Neural cell (in vitro differentiated cells): ENCODE data around the gene ITGB5. TPM values are rescaled to one million over a fixed set of nuclear protein-coding genes. Genes with fewer than 3 reads are reported as not detected.

Experiments
- H2AFZ ChIP-seq: fragments of 200-600, 300-800 bp; sonication (generic), shearing (Covaris generic); 2 replicates; pipeline ENCODE4 v1.6.0; 2014; ENCODE audit warnings: low read depth, mild to moderate bottlenecking, antibody characterized with exemption, low read length, moderate library complexity
- H3F3A ChIP-seq: fragments of 200-600 bp; shearing (Covaris generic); 2 replicates; pipeline ENCODE4 v1.6.1; 2016; ENCODE audit warnings: mild to moderate bottlenecking, moderate library complexity, mixed read lengths, antibody characterized with exemption, low read length; ENCODE audit not compliant: insufficient read depth, poor library complexity, severe bottlenecking
- H3K27ac ChIP-seq: fragments of 200-600, 300-800 bp; sonication (generic), shearing (Covaris generic); 2 replicates; pipeline ENCODE4 v1.5.1; 2014; ENCODE audit warnings: mild to moderate bottlenecking, low read length, moderate library complexity
- H3K27me3 ChIP-seq: fragments of 300-800, 200-600 bp; sonication (generic), shearing (Covaris generic); 2 replicates; pipeline ENCODE4 v1.6.0; 2014; ENCODE audit warnings: mild to moderate bottlenecking, low read depth, low read length, moderate library complexity; ENCODE audit not compliant: insufficient read depth
- H3K36me3 ChIP-seq: fragments of 300-800, 200-600 bp; sonication (generic), shearing (Covaris generic); 2 replicates; pipeline ENCODE4 v1.5.1; 2014; ENCODE audit warnings: mild to moderate bottlenecking, antibody characterized with exemption, low read length, moderate library complexity; ENCODE audit not compliant: insufficient read depth
- H3K4me2 ChIP-seq: fragments of 300-800, 200-600 bp; sonication (generic), shearing (Covaris generic); 2 replicates; pipeline ENCODE4 v1.6.0; 2014; ENCODE audit warnings: mild to moderate bottlenecking, low read length
- H3K4me3 ChIP-seq: fragments of 300-800, 200-600 bp; sonication (generic), shearing (Covaris generic); 2 replicates; pipeline ENCODE4 v1.5.1; 2014; ENCODE audit warnings: mild to moderate bottlenecking, low read length, moderate library complexity
- H3K79me2 ChIP-seq: fragments of 200-600 bp; shearing (Covaris generic); replicated peaks from 2 replicates; pipeline ENCODE4 v1.6.0; 2014; ENCODE audit warnings: mild to moderate bottlenecking, low read length, moderate library complexity; ENCODE audit not compliant: insufficient read depth
- H3K9ac ChIP-seq: fragments of 300-800, 200-600 bp; sonication (generic), shearing (Covaris generic); 2 replicates; pipeline ENCODE4 v1.6.1; 2016; ENCODE audit warnings: mild to moderate bottlenecking, low read length, mixed read lengths
- H3K9me2 ChIP-seq: fragments of 200-600 bp; shearing (Covaris generic); 2 replicates; pipeline ENCODE4 v1.6.1; 2016; ENCODE audit warnings: mild to moderate bottlenecking, low read length, mixed read lengths; ENCODE audit not compliant: insufficient read depth
- H3K9me3 ChIP-seq: fragments of 200-600, 300-800 bp; sonication (generic), shearing (Covaris generic); 2 replicates; pipeline ENCODE4 v1.6.1; 2016; ENCODE audit warnings: mild to moderate bottlenecking, mixed run types, low read length, moderate library complexity, mixed read lengths
- H4K20me1 ChIP-seq: fragments of 200-600 bp; shearing (Covaris generic); 2 replicates; pipeline ENCODE4 v1.6.1; 2016; ENCODE audit warnings: mild to moderate bottlenecking, mixed run types; ENCODE audit not compliant: insufficient read depth
- CTCF ChIP-seq: fragments of 450-650 bp; IDR thresholded peaks from 2 replicates; pipeline ENCODE4 v1.5.1; 2014; ENCODE audit warnings: antibody characterized with exemption, mild to moderate bottlenecking, moderate library complexity; ENCODE audit not compliant: poor library complexity, severe bottlenecking
- EP300 ChIP-seq: fragments of 450-650 bp; conservative IDR thresholded peaks from 2 replicates; pipeline ENCODE4 v1.6.1; 2014; ENCODE audit warnings: antibody characterized with exemption, mild to moderate bottlenecking, moderate library complexity; ENCODE audit not compliant: poor library complexity, severe bottlenecking
- EZH2 ChIP-seq: fragments of 200-600, 300-800 bp; shearing (Covaris generic), sonication (generic); IDR thresholded peaks from 2 replicates; pipeline ENCODE4 v1.6.1; 2014; ENCODE audit warnings: antibody characterized with exemption, low read length, borderline replicate concordance, mild to moderate bottlenecking; ENCODE audit not compliant: insufficient read depth, poor library complexity, severe bottlenecking
- MXI1 ChIP-seq: fragments of 450-650 bp; conservative IDR thresholded peaks from 2 replicates; pipeline ENCODE4 v1.6.1; 2014; ENCODE audit warnings: antibody characterized with exemption, mild to moderate bottlenecking; ENCODE audit not compliant: poor library complexity, severe bottlenecking
- POLR2AphosphoS5 ChIP-seq: IDR thresholded peaks from 2 replicates; pipeline ENCODE4 v1.6.1; 2012
- RAD21 ChIP-seq: fragments of 450-650 bp; conservative IDR thresholded peaks from 2 replicates; pipeline ENCODE4 v1.6.1; 2014; ENCODE audit warnings: antibody characterized with exemption, mild to moderate bottlenecking, moderate library complexity
- REST ChIP-seq: IDR thresholded peaks from 2 replicates; pipeline ENCODE4 v1.6.1; 2012; ENCODE audit warnings: borderline replicate concordance
- SMC3 ChIP-seq: fragments of 450-650 bp; conservative IDR thresholded peaks from 2 replicates; pipeline ENCODE4 v1.6.1; 2014; ENCODE audit warnings: antibody characterized with exemption, mild to moderate bottlenecking, moderate library complexity; ENCODE audit not compliant: poor library complexity
- TAF1 ChIP-seq: IDR thresholded peaks from 2 replicates; pipeline ENCODE4 v1.6.1; 2012; ENCODE audit warnings: low read depth
- polyA plus RNA-seq: library from polyadenylated mRNA; depleted of rRNA; stranded (reverse); fragments of >200 nt; gene quantifications from 2 replicates; pipeline ENCODE4 v1.2.3, GENCODE V29; 2014

ITGB5 gene
- polyA plus RNA-seq, 1 donor from 2014 or later: 1.2 TPM

GRCh38 chr3:124916837-124917409 lies 29.8 kb upstream of the ITGB5 start:
- H3K79me2 ChIP-seq: no peaks in the 10 kb centered on the region
- H3K9me3 ChIP-seq: no peaks in the 10 kb centered on the region
- no peak for TF ChIP-seq RAD21
- no peak for TF ChIP-seq EZH2
- no peak for TF ChIP-seq MXI1
- no peak for TF ChIP-seq TAF1
- no peak for TF ChIP-seq POLR2AphosphoS5
- TF ChIP-seq SMC3: no peak
- no peak for TF ChIP-seq EP300
- no peaks in the 10 kb centered on the region for H3K27me3 ChIP-seq
- no peaks in the 10 kb centered on the region for H3F3A ChIP-seq
- no peak overlapping the region for H2AFZ ChIP-seq
- no peaks in the 10 kb centered on the region for H3K36me3 ChIP-seq
- no peak overlapping the region for H3K4me3 ChIP-seq
- H3K4me2 ChIP-seq: no peak overlapping the region
- no peaks in the 10 kb centered on the region for H3K9me2 ChIP-seq
- H3K9ac ChIP-seq: no peak overlapping the region
- H3K27ac ChIP-seq: no peak overlapping the region
- H4K20me1 ChIP-seq: no peaks in the 10 kb centered on the region

GRCh38 chr3:124915254-124915653 lies 28.1 kb upstream of the ITGB5 start:
- Histone ChIP-seq H2AFZ (no peak overlapping the region), H4K20me1 (no peaks in the 10 kb centered on the region), H3K9ac (no peak overlapping the region)

More at GRCh38 chr3:124915254-124915653, 28.1 kb upstream of the ITGB5 start:
- no peaks in the 10 kb centered on the region for H3K9me3 ChIP-seq
- H3K4me2 ChIP-seq: no peak overlapping the region
- no peak overlapping the region for H3K4me3 ChIP-seq
- H3K9me2 ChIP-seq: no peaks in the 10 kb centered on the region
- no peaks in the 10 kb centered on the region for H3K79me2 ChIP-seq
- H3K27ac ChIP-seq: no peak overlapping the region
- no peaks in the 10 kb centered on the region for H3F3A ChIP-seq
- TF ChIP-seq CTCF (no peak), EP300 (no peak), TAF1 (no peak), MXI1 (no peak), POLR2AphosphoS5 (no peak), RAD21 (no peak), SMC3 (no peak), EZH2 (no peak), REST (no peak)
- H3K36me3 ChIP-seq: no peaks in the 10 kb centered on the region
- no peaks in the 10 kb centered on the region for H3K27me3 ChIP-seq
